ENCODE results near the gene GPN1. TPM values are rescaled to one million over a fixed set of nuclear protein-coding genes. Genes with fewer than 3 reads are reported as not detected.

Gene GPN1
- 24.9 and 33.0 TPM in 2 replicates for total RNA-seq

GRCh38 chr2:27628767-27629709 is at the start of gene GPN1, which contains the start of gene CCDC121:
Gene GPN1, plus strand, starts transcription at chr2:27629050. Its CDS starts 9 bp downstream, at chr2:27629059.
Gene CCDC121, minus strand, starts transcription at chr2:27629012. Its CDS starts 1,213 bp downstream, at chr2:27627799.

DNA sequence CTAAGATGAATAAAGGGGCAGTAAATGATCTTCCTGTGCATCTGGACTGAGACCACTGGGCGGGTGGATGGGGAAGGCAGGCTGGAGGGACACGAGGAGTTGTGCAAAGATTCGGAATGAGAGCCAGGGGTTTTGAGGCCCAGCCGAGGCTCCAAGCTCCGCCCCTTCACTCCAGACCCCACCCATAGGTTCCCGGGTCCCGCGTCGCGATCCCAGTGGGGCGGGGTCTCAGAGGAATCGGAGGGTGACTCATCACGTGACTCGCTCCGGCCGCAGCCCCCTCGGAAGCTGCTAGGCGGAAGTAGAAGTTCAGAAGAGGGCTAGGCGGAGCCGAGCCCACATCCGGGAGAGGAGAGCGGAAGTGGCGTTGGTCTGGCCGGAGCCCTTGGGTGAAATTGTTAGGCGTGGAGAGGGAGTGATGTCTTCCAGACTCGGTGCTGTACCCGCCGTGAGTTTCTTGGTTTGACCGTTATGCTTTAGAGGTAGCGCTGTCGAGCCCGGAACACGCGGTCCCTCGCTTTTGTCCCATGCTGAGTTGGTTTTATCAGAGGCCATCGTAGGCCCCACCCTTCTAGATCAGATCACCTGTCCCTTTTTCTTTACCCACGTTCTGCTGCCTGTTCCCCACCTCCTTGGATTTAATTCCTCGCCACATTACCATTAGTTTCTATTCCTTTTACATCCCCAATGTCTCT is 46.0 kb upstream of the GPN1 start, which contains the start of gene ZNF512:
Gene ZNF512, plus strand, starts transcription at position 348 of the 695 bp plus-strand sequence. Its CDS starts 71 bp downstream, at position 419.

GRCh38 chr2:27663285-27664153 is 34.7 kb downstream of the GPN1 start, which contains the start of the genes SLC4A1AP and SUPT7L:
Gene SLC4A1AP, plus strand, starts transcription at chr2:27663889. Its CDS starts 26 bp downstream, at chr2:27663915.
Gene SUPT7L, minus strand, starts transcription at chr2:27663614. Its CDS starts 1,422 bp downstream, at chr2:27662192.

Other genes with a start within 250 kb of the GPN1 start
- 5.3 and 6.6 TPM in 2 replicates for gene ZNF513, start 248.3 kb upstream of the GPN1 start, total RNA-seq
- gene PPM1G, start 219.5 kb upstream of the GPN1 start, total RNA-seq = 80.7 and 83.5 TPM in 2 replicates
- 90.0 and 94.5 TPM in 2 replicates for gene NRBP1, start 200.4 kb upstream of the GPN1 start, total RNA-seq
- 0.26 and 0.47 TPM in 2 replicates for gene KRTCAP3, start 186.7 kb upstream of the GPN1 start, total RNA-seq
- 32.3 and 51.1 TPM in 2 replicates for gene IFT172, start 139.3 kb upstream of the GPN1 start, total RNA-seq
- gene FNDC4, start 133.8 kb upstream of the GPN1 start, total RNA-seq = 15.2 and 19.4 TPM in 2 replicates
- 0.16 TPM in 1 of 2 replicates, not detected in the other for gene GCKR, start 132.2 kb upstream of the GPN1 start, total RNA-seq
- 16.1 and 16.8 TPM in 2 replicates for gene ZNF512, start 46.0 kb upstream of the GPN1 start, total RNA-seq
- 1.7 and 3.0 TPM in 2 replicates for gene CCDC121, start within 50 bp of the GPN1 start, total RNA-seq
- gene SUPT7L, start 34.6 kb downstream of the GPN1 start, total RNA-seq = 14.2 and 22.8 TPM in 2 replicates
- 21.6 and 22.1 TPM in 2 replicates for gene SLC4A1AP, start 34.8 kb downstream of the GPN1 start, total RNA-seq
- 30.0 and 67.8 TPM in 2 replicates for gene MRPL33, start 142.7 kb downstream of the GPN1 start, total RNA-seq